ENCODE results near the gene GNAQ. TPM values are rescaled to one million over a fixed set of nuclear protein-coding genes. Genes with fewer than 3 reads are reported as not detected.
"Not testable (repeated sequence)": the region's sequence is repeated elsewhere in the genome, so short reads cannot be mapped to it uniquely, and the experiment has no call there.

GNAQ gene
- total RNA-seq, 1 donor from 2014 or later = 172 TPM

- FAIRE-seq; DNase-seq (ENCODE audit: low spot score in 2 of 2): not testable (repeated sequence)
Observed at GRCh38 chr9:77760919-77761318, 270.7 kb downstream of the GNAQ start.

- FAIRE-seq (no peak), DNase-seq (ENCODE audit: low spot score in 2 of 2) (no peak)
Observed at GRCh38 chr9:77759391-77759790, 272.2 kb downstream of the GNAQ start.

- no peak for FAIRE-seq
Observed at GRCh38 chr9:77756449-77756848, 275.2 kb downstream of the GNAQ start.

GRCh38 chr9:77753180-77753579 is 278.4 kb downstream of the GNAQ start:
- FAIRE-seq (no peak), DNase-seq (ENCODE audit: low spot score in 2 of 2) (no peak)

More at GRCh38 chr9:77756449-77756848, 275.2 kb downstream of the GNAQ start:
- DNase-seq (ENCODE audit: low spot score in 2 of 2) = no peak

- FAIRE-seq (no peak), DNase-seq (ENCODE audit: low spot score in 2 of 2) (no peak)
Observed at GRCh38 chr9:77752554-77752953, 279.1 kb downstream of the GNAQ start.

GRCh38 chr9:77751341-77752091 is 280.1 kb downstream of the GNAQ start:
- no peak for DNase-seq (ENCODE audit: low spot score in 2 of 2)
- no peak for FAIRE-seq

GRCh38 chr9:77750981-77751340 is 280.6 kb downstream of the GNAQ start:
- FAIRE-seq = no peak
- no peak for DNase-seq (ENCODE audit: low spot score in 2 of 2)

GRCh38 chr9:77750284-77750683 is 281.3 kb downstream of the GNAQ start:
- peak; percentile 26 for FAIRE-seq
- DNase-seq (ENCODE audit: low spot score in 2 of 2) = no peak

GRCh38 chr9:77748214-77748772 is 283.3 kb downstream of the GNAQ start:
- no peak for DNase-seq (ENCODE audit: low spot score in 2 of 2)
- FAIRE-seq = no peak

GRCh38 chr9:77747163-77747562 is 284.4 kb downstream of the GNAQ start:
- DNase-seq (ENCODE audit: low spot score in 2 of 2) (no peak), FAIRE-seq (no peak)

GRCh38 chr9:77744841-77745430 is 286.7 kb downstream of the GNAQ start:
- DNase-seq (ENCODE audit: low spot score in 2 of 2) (no peak), FAIRE-seq (no peak)

GRCh38 chr9:77743386-77743785 is 288.2 kb downstream of the GNAQ start:
- FAIRE-seq (no peak), DNase-seq (ENCODE audit: low spot score in 2 of 2) (no peak)

GRCh38 chr9:77738932-77739331 is 292.7 kb downstream of the GNAQ start:
- no peak for DNase-seq (ENCODE audit: low spot score in 2 of 2)
- no peak for FAIRE-seq

- DNase-seq (ENCODE audit: low spot score in 2 of 2) = no peak
- FAIRE-seq = no peak
Observed at GRCh38 chr9:77735494-77735893, 296.1 kb downstream of the GNAQ start.

- FAIRE-seq (no peak), DNase-seq (ENCODE audit: low spot score in 2 of 2) (no peak)
Observed at GRCh38 chr9:77731930-77732329, 299.7 kb downstream of the GNAQ start.

- no peak for FAIRE-seq
Observed at GRCh38 chr9:77731008-77731698, 300.5 kb downstream of the GNAQ start.

GRCh38 chr9:77729177-77729576 is 302.4 kb downstream of the GNAQ start:
- DNase-seq (ENCODE audit: low spot score in 2 of 2) (no peak), FAIRE-seq (no peak)

More at GRCh38 chr9:77731008-77731698, 300.5 kb downstream of the GNAQ start:
- DNase-seq (ENCODE audit: low spot score in 2 of 2) = no peak

- FAIRE-seq = no peak
- DNase-seq (ENCODE audit: low spot score in 2 of 2) = no peak
Observed at GRCh38 chr9:77726814-77727213, 304.8 kb downstream of the GNAQ start.

GRCh38 chr9:77726289-77726688 is 305.3 kb downstream of the GNAQ start:
- DNase-seq (ENCODE audit: low spot score in 2 of 2) = no peak
- FAIRE-seq = no peak

GRCh38 chr9:77725820-77726219 is 305.8 kb downstream of the GNAQ start:
- no peak for FAIRE-seq
- no peak for DNase-seq (ENCODE audit: low spot score in 2 of 2)

GRCh38 chr9:77725046-77725694 is 306.4 kb downstream of the GNAQ start:
- DNase-seq (ENCODE audit: low spot score in 2 of 2) (no peak), FAIRE-seq (no peak)
